ENCODE results near the gene UBE2Z. TPM values are rescaled to one million over a fixed set of nuclear protein-coding genes. Genes with fewer than 3 reads are reported as not detected.

The UBE2Z gene
- total and polyA plus RNA-seq, 9 of the 15 experiments (the other 6 are each of a cell fraction or from before 2014, with no cell fraction given): 11.8 to 89.0 (median 38.2) TPM

DNA sequence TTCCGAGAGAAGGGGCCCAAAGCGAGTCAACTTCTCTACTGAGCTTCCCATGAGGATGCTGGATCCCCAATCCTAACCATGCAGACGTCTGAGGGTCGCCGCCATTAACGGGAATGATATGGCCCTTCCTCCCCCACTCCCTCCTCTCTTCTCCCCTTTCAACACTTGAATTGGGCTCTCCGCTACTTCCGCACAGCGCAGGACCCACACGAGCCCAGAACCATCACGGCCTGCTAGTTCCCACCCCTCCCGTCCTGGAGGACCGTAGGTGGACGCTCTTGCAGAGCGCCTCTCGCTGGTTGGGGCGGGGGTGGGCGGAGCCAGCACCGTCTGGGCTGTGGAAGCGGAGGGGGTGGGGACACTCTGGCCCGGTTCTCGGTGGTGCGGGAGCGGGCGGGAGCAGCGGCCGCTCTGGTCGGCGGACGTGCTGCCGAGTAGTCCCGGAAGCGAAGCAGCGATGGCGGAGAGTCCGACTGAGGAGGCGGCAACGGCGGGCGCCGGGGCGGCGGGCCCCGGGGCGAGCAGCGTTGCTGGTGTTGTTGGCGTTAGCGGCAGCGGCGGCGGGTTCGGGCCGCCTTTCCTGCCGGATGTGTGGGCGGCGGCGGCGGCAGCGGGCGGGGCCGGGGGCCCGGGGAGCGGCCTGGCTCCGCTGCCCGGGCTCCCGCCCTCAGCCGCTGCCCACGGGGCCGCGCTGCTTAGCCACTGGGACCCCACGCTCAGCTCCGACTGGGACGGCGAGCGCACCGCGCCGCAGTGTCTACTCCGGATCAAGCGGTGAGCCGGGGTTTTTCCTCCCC, at the start of gene UBE2Z (continued):
- TF ChIP-seq ETV6 (IDR thresholded peaks at IDR 0.05; ENCODE audit: borderline replicate concordance in 1 of 2, low read depth in 2 of 2, low read length in 1 of 2) (no peak), ETV6 (CRISPR knock-in tag; IDR thresholded peaks at IDR 0.05; ENCODE audit: borderline replicate concordance) (no peak), MECOM (CRISPR knock-in tag; IDR thresholded peaks at IDR 0.05) (no peak), SIRT6 (IDR thresholded peaks at IDR 0.05; ENCODE audit: low read depth, low read length) (no peak), ZNF134 (CRISPR knock-in tag; conservative IDR thresholded peaks at IDR 0.05) (no peak), ZNF3 (CRISPR knock-in tag; IDR thresholded peaks at IDR 0.05) (no peak), ESRRA (IDR thresholded peaks at IDR 0.05; ENCODE audit: borderline replicate concordance, low read depth) (peak; percentile 51; the same call in 1 of the 2 replicates), DDX20 (tag; IDR thresholded peaks at IDR 0.05; ENCODE audit: low read depth) (no peak), SREBF2 (CRISPR knock-in tag; IDR thresholded peaks at IDR 0.05) (no peak), HOMEZ (CRISPR knock-in tag; IDR thresholded peaks at IDR 0.05) (no peak), ZNF41 (CRISPR knock-in tag; conservative IDR thresholded peaks at IDR 0.05) (no peak), ZNF253 (CRISPR knock-in tag; conservative IDR thresholded peaks at IDR 0.05) (no peak), U2AF1 (optimal IDR thresholded peaks at IDR 0.05; ENCODE audit: low read depth, low read length) (no peak), GTF2A2 (tag; IDR thresholded peaks at IDR 0.05) (no peak), ILK (tag; IDR thresholded peaks at IDR 0.05; ENCODE audit: borderline replicate concordance, low read depth) (no peak), CREB5 (CRISPR knock-in tag; IDR thresholded peaks at IDR 0.05) (no peak), ZNF316 (IDR thresholded peaks at IDR 0.05) (no peak), MEIS2 (IDR thresholded peaks at IDR 0.05; ENCODE audit: partially characterized antibody) (peak; percentile 39), KDM5B (IDR thresholded peaks at IDR 0.05; ENCODE audit: insufficient replicate concordance, low read depth, low read length) (peak; percentile 94)
- TF ChIP-seq, protein P1, sequence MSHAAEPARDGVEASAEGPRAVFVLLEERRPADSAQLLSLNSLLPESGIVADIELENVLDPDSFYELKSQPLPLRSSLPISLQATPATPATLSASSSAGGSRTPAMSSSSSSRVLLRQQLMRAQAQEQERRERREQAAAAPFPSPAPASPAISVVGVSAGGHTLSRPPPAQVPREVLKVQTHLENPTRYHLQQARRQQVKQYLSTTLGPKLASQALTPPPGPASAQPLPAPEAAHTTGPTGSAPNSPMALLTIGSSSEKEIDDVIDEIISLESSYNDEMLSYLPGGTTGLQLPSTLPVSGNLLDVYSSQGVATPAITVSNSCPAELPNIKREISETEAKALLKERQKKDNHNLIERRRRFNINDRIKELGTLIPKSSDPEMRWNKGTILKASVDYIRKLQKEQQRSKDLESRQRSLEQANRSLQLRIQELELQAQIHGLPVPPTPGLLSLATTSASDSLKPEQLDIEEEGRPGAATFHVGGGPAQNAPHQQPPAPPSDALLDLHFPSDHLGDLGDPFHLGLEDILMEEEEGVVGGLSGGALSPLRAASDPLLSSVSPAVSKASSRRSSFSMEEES (CRISPR knock-in tag; IDR thresholded peaks at IDR 0.05): no peak
